ENCODE measurements around the gene GALNT10.

The GALNT10 gene

GRCh38 chr5:154384480-154385235, 194.1 kb downstream of the GALNT10 start:
- no peaks in the 10 kb centered on the region for H3K27me3 ChIP-seq (ENCODE audit: control insufficient read depth, insufficient read depth, low read length)
- H3K27ac ChIP-seq (ENCODE audit: low read depth, low read length), result no peak overlapping the region
- no peaks in the 10 kb centered on the region for H3K9me3 ChIP-seq (ENCODE audit: control insufficient read depth, insufficient read depth, low read length)
- H3K36me3 ChIP-seq (ENCODE audit: control insufficient read depth, insufficient read depth, low read length), result no peaks in the 10 kb centered on the region; the same call in 1 of the 2 replicates
- H3K4me3 ChIP-seq (ENCODE audit: low read depth, low read length), result no peak overlapping the region
- no peak overlapping the region for H3K9ac ChIP-seq (ENCODE audit: low read depth, low read length)
- peaks cover 3% of the 10 kb centered on the region; the same call in 1 of the 2 replicates for H3K4me1 ChIP-seq (ENCODE audit: control insufficient read depth, insufficient read depth, low read length)

- H3K4me1 ChIP-seq (ENCODE audit: control insufficient read depth, insufficient read depth, low read length), result peaks cover 3% of the 10 kb centered on the region; the same call in 1 of the 2 replicates
- H3K36me3 ChIP-seq (ENCODE audit: control insufficient read depth, insufficient read depth, low read length), result no peaks in the 10 kb centered on the region; the same call in 1 of the 2 replicates
- H3K27ac ChIP-seq (ENCODE audit: low read depth, low read length), result no peak overlapping the region
- H3K4me3 ChIP-seq (ENCODE audit: low read depth, low read length), result no peak overlapping the region
- no peaks in the 10 kb centered on the region for H3K27me3 ChIP-seq (ENCODE audit: control insufficient read depth, insufficient read depth, low read length)
- H3K9me3 ChIP-seq (ENCODE audit: control insufficient read depth, insufficient read depth, low read length), result no peaks in the 10 kb centered on the region
- H3K9ac ChIP-seq (ENCODE audit: low read depth, low read length), result no peak overlapping the region
Measured at GRCh38 chr5:154385236-154385512, 194.6 kb downstream of the GALNT10 start.

- Histone ChIP-seq H3K4me1 (ENCODE audit: control insufficient read depth, insufficient read depth, low read length) (peaks cover 3% of the 10 kb centered on the region; the same call in 1 of the 2 replicates), H3K4me3 (ENCODE audit: low read depth, low read length) (no peak overlapping the region), H3K27me3 (ENCODE audit: control insufficient read depth, insufficient read depth, low read length) (no peaks in the 10 kb centered on the region), H3K36me3 (ENCODE audit: control insufficient read depth, insufficient read depth, low read length) (no peaks in the 10 kb centered on the region), H3K9ac (ENCODE audit: low read depth, low read length) (no peak overlapping the region), H3K27ac (ENCODE audit: low read depth, low read length) (no peak overlapping the region), H3K9me3 (ENCODE audit: control insufficient read depth, insufficient read depth, low read length) (no peaks in the 10 kb centered on the region)
Measured at GRCh38 chr5:154386952-154387629, 196.6 kb downstream of the GALNT10 start.

- H3K4me1 ChIP-seq (ENCODE audit: control insufficient read depth, insufficient read depth, low read length), result peaks cover 3% of the 10 kb centered on the region; the same call in 1 of the 2 replicates
- H3K9me3 ChIP-seq (ENCODE audit: control insufficient read depth, insufficient read depth, low read length), result no peaks in the 10 kb centered on the region
- H3K27ac ChIP-seq (ENCODE audit: low read depth, low read length), result no peak overlapping the region
- H3K36me3 ChIP-seq (ENCODE audit: control insufficient read depth, insufficient read depth, low read length), result no peaks in the 10 kb centered on the region
- H3K27me3 ChIP-seq (ENCODE audit: control insufficient read depth, insufficient read depth, low read length), result no peaks in the 10 kb centered on the region
- H3K9ac ChIP-seq (ENCODE audit: low read depth, low read length), result no peak overlapping the region
- no peak overlapping the region for H3K4me3 ChIP-seq (ENCODE audit: low read depth, low read length)
Measured at GRCh38 chr5:154388842-154389241, 198.3 kb downstream of the GALNT10 start.

GRCh38 chr5:154390096-154390495, 199.6 kb downstream of the GALNT10 start:
- H3K9me3 ChIP-seq (ENCODE audit: control insufficient read depth, insufficient read depth, low read length), result no peaks in the 10 kb centered on the region
- H3K36me3 ChIP-seq (ENCODE audit: control insufficient read depth, insufficient read depth, low read length), result no peaks in the 10 kb centered on the region
- H3K27ac ChIP-seq (ENCODE audit: low read depth, low read length), result no peak overlapping the region
- H3K27me3 ChIP-seq (ENCODE audit: control insufficient read depth, insufficient read depth, low read length), result no peaks in the 10 kb centered on the region
- H3K9ac ChIP-seq (ENCODE audit: low read depth, low read length), result no peak overlapping the region
- no peak overlapping the region for H3K4me3 ChIP-seq (ENCODE audit: low read depth, low read length)
- peaks cover 3% of the 10 kb centered on the region; the same call in 1 of the 2 replicates for H3K4me1 ChIP-seq (ENCODE audit: control insufficient read depth, insufficient read depth, low read length)

GRCh38 chr5:154390746-154391359, 200.3 kb downstream of the GALNT10 start:
- Histone ChIP-seq H3K27ac (ENCODE audit: low read depth, low read length) (no peak overlapping the region), H3K27me3 (ENCODE audit: control insufficient read depth, insufficient read depth, low read length) (no peaks in the 10 kb centered on the region), H3K9ac (ENCODE audit: low read depth, low read length) (no peak overlapping the region), H3K4me1 (ENCODE audit: control insufficient read depth, insufficient read depth, low read length) (peaks cover 10% of the 10 kb centered on the region; the same call in 1 of the 2 replicates), H3K36me3 (ENCODE audit: control insufficient read depth, insufficient read depth, low read length) (no peaks in the 10 kb centered on the region), H3K4me3 (ENCODE audit: low read depth, low read length) (no peak overlapping the region), H3K9me3 (ENCODE audit: control insufficient read depth, insufficient read depth, low read length) (no peaks in the 10 kb centered on the region)

GRCh38 chr5:154391788-154392187, 201.3 kb downstream of the GALNT10 start:
- peaks cover 11% of the 10 kb centered on the region; the same call in 1 of the 2 replicates for H3K4me1 ChIP-seq (ENCODE audit: control insufficient read depth, insufficient read depth, low read length)
- no peak overlapping the region for H3K27ac ChIP-seq (ENCODE audit: low read depth, low read length)
- no peak overlapping the region for H3K9ac ChIP-seq (ENCODE audit: low read depth, low read length)
- no peaks in the 10 kb centered on the region for H3K27me3 ChIP-seq (ENCODE audit: control insufficient read depth, insufficient read depth, low read length)
- no peaks in the 10 kb centered on the region for H3K36me3 ChIP-seq (ENCODE audit: control insufficient read depth, insufficient read depth, low read length)
- no peaks in the 10 kb centered on the region for H3K9me3 ChIP-seq (ENCODE audit: control insufficient read depth, insufficient read depth, low read length)
- no peak overlapping the region for H3K4me3 ChIP-seq (ENCODE audit: low read depth, low read length)

GRCh38 chr5:154393850-154394249, 203.3 kb downstream of the GALNT10 start:
- Histone ChIP-seq H3K9ac (ENCODE audit: low read depth, low read length) (no peak overlapping the region), H3K27me3 (ENCODE audit: control insufficient read depth, insufficient read depth, low read length) (no peaks in the 10 kb centered on the region), H3K4me3 (ENCODE audit: low read depth, low read length) (no peak overlapping the region), H3K27ac (ENCODE audit: low read depth, low read length) (no peak overlapping the region), H3K4me1 (ENCODE audit: control insufficient read depth, insufficient read depth, low read length) (peaks cover 8% of the 10 kb centered on the region; the same call in 1 of the 2 replicates), H3K36me3 (ENCODE audit: control insufficient read depth, insufficient read depth, low read length) (no peaks in the 10 kb centered on the region), H3K9me3 (ENCODE audit: control insufficient read depth, insufficient read depth, low read length) (no peaks in the 10 kb centered on the region)

- Histone ChIP-seq H3K36me3 (ENCODE audit: control insufficient read depth, insufficient read depth, low read length) (no peaks in the 10 kb centered on the region), H3K27ac (ENCODE audit: low read depth, low read length) (no peak overlapping the region), H3K9ac (ENCODE audit: low read depth, low read length) (no peak overlapping the region), H3K27me3 (ENCODE audit: control insufficient read depth, insufficient read depth, low read length) (no peaks in the 10 kb centered on the region), H3K9me3 (ENCODE audit: control insufficient read depth, insufficient read depth, low read length) (no peaks in the 10 kb centered on the region), H3K4me3 (ENCODE audit: low read depth, low read length) (no peak overlapping the region), H3K4me1 (ENCODE audit: control insufficient read depth, insufficient read depth, low read length) (peaks cover 8% of the 10 kb centered on the region; the same call in 1 of the 2 replicates)
Measured at GRCh38 chr5:154394307-154394706, 203.8 kb downstream of the GALNT10 start.

- H3K27ac ChIP-seq (ENCODE audit: low read depth, low read length), result peak overlapping the region; percentile 23
- peaks cover 8% of the 10 kb centered on the region; the same call in 1 of the 2 replicates for H3K4me1 ChIP-seq (ENCODE audit: control insufficient read depth, insufficient read depth, low read length)
- H3K4me3 ChIP-seq (ENCODE audit: low read depth, low read length), result no peak overlapping the region
- no peaks in the 10 kb centered on the region for H3K36me3 ChIP-seq (ENCODE audit: control insufficient read depth, insufficient read depth, low read length)
- no peak overlapping the region for H3K9ac ChIP-seq (ENCODE audit: low read depth, low read length)
- H3K9me3 ChIP-seq (ENCODE audit: control insufficient read depth, insufficient read depth, low read length), result no peaks in the 10 kb centered on the region
- H3K27me3 ChIP-seq (ENCODE audit: control insufficient read depth, insufficient read depth, low read length), result no peaks in the 10 kb centered on the region
Measured at GRCh38 chr5:154395407-154396106, 205.0 kb downstream of the GALNT10 start.
